SIG-M5 treated with dmso at 0.1 percent for 504 hours (cell line): ENCODE results near the gene BTN3A1.
"Not testable (repeated sequence)": the region's sequence is repeated elsewhere in the genome, so short reads cannot be mapped to it uniquely, and the experiment has no call there.

Experiments used
- DNase-seq: peaks from one replicate; lab custom pipeline; 2025; ENCODE audit not compliant: unreplicated experiment; lab: John Stamatoyannopoulos, UW

BTN3A1 gene

GRCh38 chr6:26439151-26440125 lies 37.4 kb downstream of the BTN3A1 start:
- no peak for DNase-seq

GRCh38 chr6:26440977-26441358 lies 38.9 kb downstream of the BTN3A1 start:
- no peak for DNase-seq

- no peak for DNase-seq
Measured at GRCh38 chr6:26441977-26442376, 39.9 kb downstream of the BTN3A1 start.

- DNase-seq, result no peak
Measured at GRCh38 chr6:26445934-26446667, 44.0 kb downstream of the BTN3A1 start.

GRCh38 chr6:26447257-26447656 lies 45.2 kb downstream of the BTN3A1 start:
- no peak for DNase-seq

- no peak for DNase-seq
Measured at GRCh38 chr6:26450240-26450639, 48.2 kb downstream of the BTN3A1 start.

- no peak for DNase-seq
Measured at GRCh38 chr6:26452631-26453235, 50.7 kb downstream of the BTN3A1 start.

- no peak for DNase-seq
Measured at GRCh38 chr6:26454631-26455030, 52.6 kb downstream of the BTN3A1 start.

GRCh38 chr6:26455357-26455970 lies 53.4 kb downstream of the BTN3A1 start:
- DNase-seq, result no peak

- DNase-seq, result no peak
Measured at GRCh38 chr6:26457264-26457805, 55.3 kb downstream of the BTN3A1 start.

GRCh38 chr6:26457806-26458688 lies 56.0 kb downstream of the BTN3A1 start, which contains the start of gene BTN2A1:
TSS of gene BTN2A1 (plus strand) at chr6:26457955. CDS start at chr6:26458637, 682 bp downstream.
- peak; percentile 89 for DNase-seq

GRCh38 chr6:26459023-26459810 lies 57.1 kb downstream of the BTN3A1 start:
- DNase-seq, result no peak

- not testable (repeated sequence) for DNase-seq
Measured at GRCh38 chr6:26461353-26461752, 59.3 kb downstream of the BTN3A1 start.

GRCh38 chr6:26464014-26464413 lies 61.9 kb downstream of the BTN3A1 start:
- DNase-seq, result no peak

- DNase-seq, result no peak
Measured at GRCh38 chr6:26464416-26465131, 62.5 kb downstream of the BTN3A1 start.
